Retina (tissue), 1 donor: Measurements from ENCODE around the gene POLR1D.

Experiments used
- DNase-seq: peaks from one replicate; pipeline ENCODE4 v3.0.0-alpha.2; 2016

POLR1D gene

DNA sequence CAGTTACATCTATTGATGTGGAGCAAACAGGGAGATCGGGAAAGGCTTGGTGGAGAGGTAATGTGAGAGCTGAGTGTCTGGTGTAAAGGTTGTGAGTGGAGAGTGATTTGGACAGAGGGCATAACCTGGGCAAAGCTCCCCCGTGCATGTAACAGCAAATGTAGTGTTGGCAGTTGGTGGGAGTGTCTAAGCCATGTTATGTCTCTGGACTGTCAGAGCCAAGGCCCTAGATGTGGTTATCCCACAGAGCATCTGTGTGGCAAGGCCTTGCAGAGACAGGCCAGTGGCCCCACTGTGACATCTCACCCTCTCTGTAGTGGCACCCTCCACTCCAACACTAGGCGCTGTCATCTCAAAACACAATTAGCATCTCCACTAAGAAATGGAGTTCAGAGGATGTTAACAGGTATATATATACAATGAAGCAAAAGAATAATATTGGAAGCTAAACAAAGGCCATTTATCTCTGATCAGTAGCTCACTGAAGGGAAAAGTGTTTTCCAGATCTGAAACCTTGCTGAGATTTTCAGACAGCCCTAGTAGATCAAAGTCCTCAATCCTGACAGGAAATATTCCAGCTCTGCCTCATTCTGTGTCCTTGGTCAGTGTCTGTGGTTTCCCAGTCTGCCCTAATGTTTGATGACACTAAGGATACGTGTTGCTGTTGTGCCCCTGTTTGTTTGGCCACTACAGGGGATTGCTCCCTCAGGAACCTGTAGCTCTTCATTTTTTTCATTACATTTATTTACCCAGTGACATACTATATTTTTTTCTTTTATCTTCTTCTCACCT, 20.2 kb downstream of the POLR1D start:
- no peak for DNase-seq

DNA sequence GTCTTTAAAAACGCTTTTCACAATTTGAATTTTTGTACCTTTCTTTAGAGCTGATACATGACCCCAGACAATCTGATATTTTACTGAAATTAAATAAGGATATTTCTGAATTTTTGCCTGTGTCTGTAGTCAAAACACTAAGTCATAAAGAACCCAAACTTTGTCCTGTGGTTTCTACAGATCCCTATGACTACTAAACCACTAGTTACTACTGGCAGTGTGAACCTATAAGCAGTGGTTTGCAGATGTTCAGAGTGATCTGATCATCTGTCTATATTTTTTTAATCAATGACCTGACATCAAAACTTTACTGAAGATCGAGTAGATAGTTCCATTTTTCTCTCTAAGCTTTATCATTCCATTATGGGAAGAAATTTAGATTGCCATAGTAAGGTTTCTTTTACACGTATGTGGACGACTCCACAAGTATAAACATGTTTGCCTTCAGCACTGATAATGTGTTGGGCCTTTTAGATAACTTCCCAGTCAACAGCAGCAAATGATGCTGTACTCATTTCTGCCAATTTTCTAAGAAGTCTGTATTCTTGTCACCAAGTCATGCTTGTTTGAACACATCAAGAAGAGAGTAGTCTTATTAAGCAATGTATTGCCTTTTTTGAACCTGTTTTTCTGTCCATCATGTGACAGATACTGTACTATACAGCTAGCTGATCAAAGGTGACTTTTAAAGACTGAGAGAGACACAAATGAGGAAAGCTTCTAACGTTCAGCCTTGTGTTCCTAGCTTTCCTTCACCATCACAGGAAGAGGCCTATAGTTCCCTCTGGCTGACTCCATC, 21.8 kb downstream of the POLR1D start:
- DNase-seq, result no peak

DNA sequence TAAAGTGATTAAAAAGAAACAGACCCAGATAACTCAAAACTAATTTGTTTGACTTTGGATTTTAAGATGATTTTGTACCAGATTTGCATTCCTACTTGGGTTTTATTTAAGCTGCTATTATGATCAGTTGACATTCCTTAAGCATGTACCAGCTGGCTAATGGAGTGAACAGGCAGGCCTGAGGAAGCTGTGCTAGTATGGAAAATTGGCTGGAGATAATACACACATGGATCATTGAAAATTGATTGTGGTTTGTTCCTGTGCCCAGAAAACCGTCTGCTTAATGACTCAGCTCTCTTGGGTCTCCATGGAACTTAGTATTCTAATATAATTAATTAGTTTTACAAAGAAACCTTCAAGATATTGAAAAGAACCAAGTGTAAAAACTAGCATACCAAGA, 22.6 kb downstream of the POLR1D start:
- DNase-seq, result no peak

DNA sequence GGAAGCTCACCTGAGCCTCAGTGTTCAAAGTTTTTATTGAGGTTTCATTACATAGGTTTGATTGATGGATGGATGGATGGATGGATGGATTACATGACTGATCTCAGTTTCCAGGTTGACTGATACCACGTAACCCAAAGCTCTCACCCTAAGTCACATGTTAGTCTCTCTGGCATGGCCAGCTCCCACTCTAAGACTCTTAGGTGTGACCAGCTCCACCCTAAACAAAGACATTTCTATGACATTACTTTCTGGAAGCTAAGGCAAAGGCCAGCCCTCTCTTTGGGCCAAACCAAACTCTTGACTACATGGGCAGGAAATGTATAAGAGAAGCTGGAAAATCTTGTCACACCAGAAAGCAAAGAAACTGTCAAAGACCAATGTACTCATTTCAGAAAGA, 28.6 kb downstream of the POLR1D start:
- no peak for DNase-seq

GRCh38 chr13:27654059-27654458, 32.4 kb downstream of the POLR1D start:
- no peak for DNase-seq

DNA sequence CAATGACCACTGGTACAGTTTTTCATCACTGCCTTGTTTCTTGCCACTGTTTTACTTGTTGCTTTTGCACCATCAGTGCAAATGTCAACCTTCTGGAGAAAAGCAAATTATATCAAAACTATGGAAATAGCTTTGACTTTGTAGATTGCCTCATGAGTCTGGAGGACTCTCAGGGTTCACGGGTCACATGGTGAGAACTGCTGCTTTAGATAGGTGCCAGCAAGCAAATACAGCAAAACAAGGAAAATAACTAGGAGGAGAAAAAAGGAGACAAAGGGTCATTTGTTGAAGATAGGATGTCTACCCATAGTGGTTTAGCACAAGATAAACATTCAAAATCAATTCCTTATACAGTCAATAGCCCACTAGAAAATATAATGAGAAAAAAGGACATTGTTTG, 33.1 kb downstream of the POLR1D start:
- DNase-seq, result no peak

GRCh38 chr13:27657724-27658123, 36.0 kb downstream of the POLR1D start:
- DNase-seq, result no peak

GRCh38 chr13:27658546-27658945, 36.9 kb downstream of the POLR1D start:
- no peak for DNase-seq

DNA sequence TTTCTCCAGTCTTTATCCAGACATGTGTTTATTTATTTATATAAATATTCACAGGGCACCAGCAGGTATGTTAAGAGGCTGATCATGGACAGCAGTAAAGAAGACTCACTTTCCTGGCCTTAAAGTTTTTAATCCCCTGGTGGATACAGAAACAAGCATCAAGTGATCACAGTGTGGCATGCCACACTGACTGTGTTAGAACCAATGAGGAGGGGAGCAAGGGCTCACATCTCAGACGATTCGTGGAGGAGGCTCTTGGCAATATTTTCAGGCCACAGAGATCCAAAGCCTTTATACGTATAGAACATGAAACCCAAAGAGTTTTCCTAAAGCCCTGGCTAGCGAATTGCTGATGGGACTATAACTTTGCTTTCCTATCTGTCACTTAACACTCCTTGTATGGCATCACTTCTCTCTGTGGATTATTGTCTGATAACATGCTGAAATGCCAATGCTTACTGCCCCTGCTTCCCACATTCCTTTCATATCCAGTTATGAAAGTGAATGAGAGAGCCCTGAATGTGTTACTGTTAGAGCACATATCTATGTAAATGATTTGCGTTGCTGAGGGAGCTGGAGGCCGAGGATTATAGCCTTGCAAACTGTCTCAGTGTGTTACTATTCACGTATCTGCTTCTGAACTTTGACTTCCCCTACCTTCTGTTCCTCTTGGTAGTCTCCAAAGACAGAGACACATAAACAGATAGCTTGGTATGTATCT, 37.6 kb downstream of the POLR1D start:
- no peak for DNase-seq

DNA sequence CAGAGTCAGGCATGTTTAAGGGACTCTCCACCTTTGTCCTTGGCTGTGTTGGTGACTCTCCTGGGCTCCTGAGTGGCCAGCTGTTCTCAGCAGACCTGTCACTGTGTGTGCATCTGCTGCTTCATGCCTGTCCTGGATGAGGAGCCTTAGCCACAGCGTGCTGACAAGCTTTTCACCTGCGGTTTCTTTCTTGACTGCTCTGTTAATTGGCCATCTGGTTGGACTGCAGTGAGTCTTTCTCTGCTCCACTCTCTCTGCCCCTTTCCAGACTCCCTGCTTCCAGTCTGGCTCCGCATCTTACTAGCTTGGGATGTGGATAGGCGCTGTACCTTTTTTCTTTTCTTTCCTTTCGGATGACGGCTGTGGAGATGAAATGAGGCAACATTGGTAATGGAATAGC, 38.8 kb downstream of the POLR1D start:
- DNase-seq, result no peak

DNA sequence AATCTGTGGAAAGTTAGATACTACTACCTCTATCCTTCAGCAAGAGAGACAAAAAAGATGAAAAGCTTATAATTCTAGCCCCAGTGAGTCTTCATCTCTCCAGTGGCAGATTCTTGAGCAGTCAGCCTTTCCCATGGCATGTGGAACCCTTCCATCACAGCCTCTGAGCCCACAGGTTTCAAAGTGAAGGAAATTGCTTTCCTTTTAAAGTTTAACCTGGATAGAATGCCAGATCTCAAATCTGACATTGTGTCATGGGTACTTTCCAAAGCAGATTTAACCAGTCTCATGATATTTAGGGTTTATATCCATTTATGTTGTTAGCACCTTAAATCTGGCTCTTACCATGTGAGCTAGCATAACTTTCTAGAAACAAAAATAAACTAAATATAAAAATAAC, 39.3 kb downstream of the POLR1D start:
- DNase-seq, result no peak

DNA sequence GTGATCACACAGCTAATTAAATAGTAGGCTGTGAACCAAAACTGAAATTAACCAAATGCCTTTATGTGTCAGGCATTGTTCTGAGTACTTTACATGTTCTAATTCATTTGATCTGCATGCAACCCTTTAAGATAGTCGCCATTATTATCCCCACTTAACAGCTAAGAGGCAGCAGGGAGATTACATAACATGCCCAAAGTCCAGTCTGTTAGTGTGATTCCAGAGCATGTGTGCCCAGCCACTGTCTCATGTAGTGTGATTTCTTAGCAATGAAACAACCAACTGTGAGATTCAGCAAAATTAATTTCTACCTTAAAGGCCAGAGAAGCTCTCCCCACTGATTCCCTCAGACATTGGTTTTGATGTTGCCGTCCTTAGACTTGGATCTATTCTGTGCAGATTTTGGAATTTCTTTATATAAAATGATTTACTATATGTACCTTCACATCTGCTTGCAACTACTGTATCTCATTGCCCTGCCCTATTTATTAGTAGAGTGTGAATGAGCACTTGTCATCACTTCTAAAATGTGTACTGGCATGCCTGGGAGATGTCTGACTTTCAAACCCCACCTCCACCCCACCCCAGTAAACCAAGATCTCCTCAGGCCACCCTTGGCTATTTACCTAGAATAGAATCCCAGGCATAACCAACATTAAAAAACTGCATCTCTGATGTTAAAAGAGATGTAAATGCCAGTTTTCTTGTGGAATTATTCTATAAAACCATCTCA, 41.2 kb downstream of the POLR1D start:
- DNase-seq, result no peak

DNA sequence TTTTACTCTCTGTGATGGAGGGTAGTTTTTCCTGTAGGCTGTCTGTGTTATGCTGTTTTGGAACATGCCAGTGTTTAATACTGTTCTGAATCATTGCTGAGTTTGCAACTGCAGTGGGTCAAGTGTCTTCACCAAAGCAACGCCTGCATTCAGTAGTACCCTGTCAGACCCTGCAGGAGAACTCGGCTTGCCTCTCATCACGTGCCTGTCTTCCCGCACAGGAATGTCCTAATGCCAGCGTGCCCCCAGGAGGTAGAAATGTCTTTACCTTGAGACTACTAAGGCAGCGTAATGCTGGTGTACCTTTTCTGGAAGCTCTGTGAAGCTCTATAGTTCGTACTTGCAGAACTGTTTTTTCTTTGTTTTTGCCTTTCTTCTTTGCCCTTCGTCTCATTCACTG, 42.3 kb downstream of the POLR1D start:
- DNase-seq, result no peak

GRCh38 chr13:27665333-27665732, 43.6 kb downstream of the POLR1D start:
- DNase-seq, result no peak

DNA sequence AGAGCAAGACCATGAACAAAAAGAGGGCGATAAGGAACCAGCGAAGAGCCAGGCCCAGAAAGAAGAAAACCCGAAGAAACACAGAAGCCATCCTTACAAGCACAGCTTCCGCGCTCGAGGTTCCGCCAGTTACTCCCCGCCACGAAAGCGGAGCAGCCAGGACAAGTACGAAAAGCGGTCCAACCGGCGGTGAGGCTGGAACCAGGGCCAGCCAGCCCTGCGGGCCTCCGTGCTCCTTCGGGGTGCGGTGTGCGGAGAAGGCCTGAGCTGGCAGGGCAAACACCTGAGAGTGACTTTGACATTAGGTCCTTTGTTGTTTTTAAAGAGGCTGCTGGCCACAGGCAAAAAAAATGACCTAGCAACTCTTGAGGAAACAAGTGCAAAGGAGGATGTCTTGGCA, 44.1 kb downstream of the POLR1D start:
- DNase-seq, result no peak

DNA sequence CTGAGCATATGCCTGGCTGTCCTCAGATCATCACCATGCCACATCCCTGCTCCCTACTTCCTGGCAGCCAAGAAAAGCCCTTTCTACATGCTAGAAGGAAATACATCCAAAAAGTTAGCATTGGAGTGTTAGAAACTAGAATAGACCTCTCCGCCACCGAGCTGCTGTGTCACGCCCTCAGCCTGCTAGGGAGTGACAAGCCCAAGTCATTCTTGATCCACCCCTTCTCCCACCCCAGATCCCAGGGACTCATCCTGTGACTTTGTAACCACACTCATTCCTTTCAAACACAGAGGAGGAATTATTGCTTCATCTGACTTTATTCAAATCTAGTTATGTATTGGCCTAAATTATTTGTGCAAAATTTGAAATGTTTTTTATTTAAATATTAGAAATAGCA, 45.3 kb downstream of the POLR1D start:
- DNase-seq, result no peak

DNA sequence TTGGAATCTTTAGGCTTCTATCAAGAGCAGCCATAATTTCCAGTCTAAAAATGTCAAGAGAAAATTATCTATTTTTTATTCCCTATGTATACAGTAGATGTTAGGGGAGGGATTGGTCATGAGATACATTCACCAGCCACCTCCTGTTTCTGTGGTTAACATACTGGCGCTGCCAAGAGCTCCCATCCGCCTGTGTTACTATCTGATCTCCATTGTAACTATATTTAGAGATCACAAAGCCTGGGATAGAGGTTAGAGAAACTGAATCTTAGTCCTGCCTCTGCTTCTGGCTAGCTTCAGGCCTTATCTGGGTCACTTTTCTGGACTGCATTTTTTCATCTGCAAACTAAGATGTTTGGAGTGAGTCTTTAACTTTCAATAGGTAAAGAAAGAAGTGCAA, 46.3 kb downstream of the POLR1D start:
- no peak for DNase-seq

GRCh38 chr13:27670861-27671260, 49.2 kb downstream of the POLR1D start:
- DNase-seq, result no peak

GRCh38 chr13:27672025-27672424, 50.3 kb downstream of the POLR1D start:
- DNase-seq, result no peak
